ENCODE measurements around the gene GRHPR. TPM values are rescaled to one million over a fixed set of nuclear protein-coding genes. Genes with fewer than 3 reads are reported as not detected.

GRHPR gene
- polyA plus RNA-seq, 1 of the 3 experiments (the other 2 are of a cell fraction), result 206 TPM

GRCh38 chr9:37419204-37419603 is 3.3 kb upstream of the GRHPR start:
- DNase-seq, result no peak
- Histone ChIP-seq H3K36me3 (replicated peaks in 1 of 2; ENCODE audit: control insufficient read depth in 1 of 2, insufficient read depth in 2 of 2, low read length in 1 of 2) (peaks cover 0 to 4% of the 10 kb centered on the region in 2 experiments), H3K27me3 (ENCODE audit: insufficient read depth) (no peaks in the 10 kb centered on the region), H3K4me3 (ENCODE audit: low read depth in 2 of 2, low read length in 1 of 2) (no peak overlapping the region), H3K4me2 (no peak overlapping the region), H2AFZ (ENCODE audit: low read depth) (no peak overlapping the region), H3F3A (replicated peaks; ENCODE audit: insufficient read depth) (peaks cover 13% of the 10 kb centered on the region), H3K9me3 (no peaks in the 10 kb centered on the region), H3K4me1 (ENCODE audit: control insufficient read depth in 1 of 2, insufficient read depth in 2 of 2, low read depth in 1 of 2, low read length in 1 of 2) (peaks cover 9 to 12% of the 10 kb centered on the region in 2 experiments; a peak in 2 of 4 replicates), H3K9ac (no peak overlapping the region), H3K79me2 (ENCODE audit: insufficient read depth) (peaks cover 17% of the 10 kb centered on the region), H3K27ac (ENCODE audit: low read depth in 2 of 2, low read length in 1 of 2) (no peak overlapping the region), H4K20me1 (ENCODE audit: insufficient read depth) (peaks cover 3% of the 10 kb centered on the region; the same call in 1 of the 2 replicates), H3K9me2 (no peaks in the 10 kb centered on the region)
- 85% methylated on average over 5 of the region's 5 CpGs for WGBS (ENCODE audit: low lambda C conversion rate)
- ChIA-PET POLR2A (no interaction called here), CTCF (interaction anchor here (0.9 kb wide), 1 partner anchor 9 kb away, joined by 3 read pairs; no protein-coding TSS in a partner anchor)
- TF ChIP-seq FOSL2 (IDR thresholded peaks at IDR 0.05; ENCODE audit: borderline replicate concordance, low read depth), result no peak
- TF ChIP-seq ELF1 (IDR thresholded peaks at IDR 0.05), result no peak
- TF ChIP-seq EZH2phosphoT487 (IDR thresholded peaks at IDR 0.05; ENCODE audit: borderline replicate concordance, low read depth), result no peak
- TF ChIP-seq YY1 (IDR thresholded peaks at IDR 0.05; ENCODE audit: low read depth), result no peak
- no peak for TF ChIP-seq PBX3 (IDR thresholded peaks at IDR 0.05)
- TF ChIP-seq USF2 (IDR thresholded peaks at IDR 0.05; ENCODE audit: borderline replicate concordance, low read depth, low read length), result no peak
- no peak for TF ChIP-seq FOXJ3 (CRISPR knock-in tag; IDR thresholded peaks at IDR 0.05)
- no peak for TF ChIP-seq EP300 (IDR thresholded peaks at IDR 0.05; ENCODE audit: borderline replicate concordance in 1 of 2, low read depth in 1 of 2, low read length in 1 of 2)
- TF ChIP-seq SIN3A (IDR thresholded peaks at IDR 0.05; ENCODE audit: borderline replicate concordance, low read depth, low read length), result no peak
- TF ChIP-seq CTCF (IDR thresholded peaks at IDR 0.05), result no peak

GRCh38 chr9:37420271-37421215 is 2.0 kb upstream of the GRHPR start:
- DNase-seq, result no peak
- no peak overlapping the region for H2AFZ ChIP-seq (ENCODE audit: low read depth)
- no peak overlapping the region for H3K9ac ChIP-seq
- peaks cover 13 to 19% of the 10 kb centered on the region in 2 experiments; a peak in 2 of 4 replicates for H3K4me1 ChIP-seq (ENCODE audit: control insufficient read depth in 1 of 2, insufficient read depth in 2 of 2, low read depth in 1 of 2, low read length in 1 of 2)
- TF ChIP-seq TEAD4 (IDR thresholded peaks at IDR 0.05; ENCODE audit: borderline replicate concordance, insufficient read depth) (no peak), GATA2 (CRISPR knock-in tag; IDR thresholded peaks at IDR 0.05) (no peak), IRF3 (IDR thresholded peaks at IDR 0.05; ENCODE audit: low read depth, low read length) (no peak)
- H4K20me1 ChIP-seq (ENCODE audit: insufficient read depth), result peaks cover 14% of the 10 kb centered on the region
- no peak overlapping the region for H3K27ac ChIP-seq (ENCODE audit: low read depth in 2 of 2, low read length in 1 of 2)
- H3K27me3 ChIP-seq (ENCODE audit: insufficient read depth), result no peaks in the 10 kb centered on the region
- peaks cover 5% of the 10 kb centered on the region for H3F3A ChIP-seq (replicated peaks; ENCODE audit: insufficient read depth)
- peaks cover 31% of the 10 kb centered on the region for H3K79me2 ChIP-seq (ENCODE audit: insufficient read depth)
- ChIA-PET CTCF (no interaction called here), POLR2A (no interaction called here)
- WGBS (ENCODE audit: low lambda C conversion rate), result 78% methylated on average over 12 of the region's 12 CpGs
- no peak overlapping the region for H3K4me2 ChIP-seq
- H3K36me3 ChIP-seq (replicated peaks in 1 of 2; ENCODE audit: control insufficient read depth in 1 of 2, insufficient read depth in 2 of 2, low read length in 1 of 2), result peaks cover under 1 to 4% of the 10 kb centered on the region in 2 experiments
- no peak overlapping the region for H3K4me3 ChIP-seq (ENCODE audit: low read depth in 2 of 2, low read length in 1 of 2)
- H3K9me2 ChIP-seq, result no peaks in the 10 kb centered on the region
- H3K9me3 ChIP-seq, result no peaks in the 10 kb centered on the region

All from SK-N-SH (cell line).